GM19372 (cell line): ENCODE results near the gene IGF2BP2.
"Not testable (repeated sequence)": the region's sequence is repeated elsewhere in the genome, so short reads cannot be mapped to it uniquely, and the experiment has no call there.

ENCODE experiments used
- ATAC-seq: cut with Tn5 transposase; IDR thresholded peaks from one replicate; pipeline ENCODE4 v1.9.1; 2021; ENCODE audit warnings: mild to moderate bottlenecking, low read depth, moderate library complexity; ENCODE audit not compliant: unreplicated experiment

Gene IGF2BP2

GRCh38 chr3:185813205-185813604 is 11.6 kb downstream of the IGF2BP2 start:
- no peak for ATAC-seq

- ATAC-seq: no peak
Observed at GRCh38 chr3:185807445-185808068, 17.3 kb downstream of the IGF2BP2 start.

- not testable (repeated sequence) for ATAC-seq
Observed at GRCh38 chr3:185798831-185799110, 26.1 kb downstream of the IGF2BP2 start.

GRCh38 chr3:185797993-185798830 is 26.6 kb downstream of the IGF2BP2 start:
- no peak for ATAC-seq

GRCh38 chr3:185797108-185797881 is 27.5 kb downstream of the IGF2BP2 start:
- ATAC-seq: no peak

- ATAC-seq: no peak
Observed at GRCh38 chr3:185796431-185797107, 28.3 kb downstream of the IGF2BP2 start.

GRCh38 chr3:185793381-185793780 is 31.5 kb downstream of the IGF2BP2 start:
- no peak for ATAC-seq

- no peak for ATAC-seq
Observed at GRCh38 chr3:185792955-185793354, 31.9 kb downstream of the IGF2BP2 start.

- ATAC-seq: no peak
Observed at GRCh38 chr3:185789891-185790830, 34.7 kb downstream of the IGF2BP2 start.

- no peak for ATAC-seq
Observed at GRCh38 chr3:185789134-185789533, 35.7 kb downstream of the IGF2BP2 start.

GRCh38 chr3:185788292-185788691 is 36.5 kb downstream of the IGF2BP2 start:
- no peak for ATAC-seq

GRCh38 chr3:185786956-185787877 is 37.6 kb downstream of the IGF2BP2 start:
- ATAC-seq: no peak

- ATAC-seq: not testable (repeated sequence)
Observed at GRCh38 chr3:185786258-185786657, 38.6 kb downstream of the IGF2BP2 start.

- ATAC-seq: no peak
Observed at GRCh38 chr3:185784317-185784716, 40.5 kb downstream of the IGF2BP2 start.

- no peak for ATAC-seq
Observed at GRCh38 chr3:185781759-185782158, 43.1 kb downstream of the IGF2BP2 start.

GRCh38 chr3:185779461-185779860 is 45.4 kb downstream of the IGF2BP2 start:
- ATAC-seq: no peak

GRCh38 chr3:185778821-185779220 is 46.0 kb downstream of the IGF2BP2 start:
- ATAC-seq: no peak

GRCh38 chr3:185778094-185778493 is 46.7 kb downstream of the IGF2BP2 start:
- no peak for ATAC-seq

GRCh38 chr3:185770109-185770508 is 54.7 kb downstream of the IGF2BP2 start:
- no peak for ATAC-seq
